RWPE1 (cell line): ENCODE results near the gene RERE.

Experiments used
- CTCF ChIA-PET: fragments of 350-600 bp; sonication (Branson Sonifier 250); formaldehyde crosslinking; extraction: SDS; loops from one replicate; lab custom pipeline; 2021; lab: Yijun Ruan, JAX
- POLR2A ChIA-PET: fragments of 400-600 bp; formaldehyde crosslinking; extraction: SDS; loops from one replicate; lab custom pipeline; 2020; ENCODE audit warnings: antibody characterized with exemption; ENCODE audit not compliant: low non-redundant PET; lab: Yijun Ruan, JAX
- DNase-seq: peaks from one replicate; pipeline ENCODE4 v3.0.0; 2012; ENCODE audit warnings: low spot score
- H3K27ac ChIP-seq: fragments of 450-650 bp; 2 replicates; pipeline ENCODE4 v1.5.1; 2017
- CTCF ChIP-seq: fragments of 450-650 bp; conservative IDR thresholded peaks from 2 replicates; pipeline ENCODE4 v1.5.1; 2017; ENCODE audit warnings: low read depth, mild to moderate bottlenecking

The RERE gene

GRCh38 chr1:8652467-8653046 lies 164.9 kb downstream of the RERE start:
- ChIA-PET POLR2A (no interaction called here), CTCF (interaction anchor here (0.7 to 1.1 kb wide), 2 partner anchors 10 to 40 kb away, joined by 3 to 4 read pairs; no protein-coding TSS in a partner anchor)
- TF ChIP-seq CTCF, result no peak
- H3K27ac ChIP-seq, result no peak overlapping the region
- DNase-seq, result no peak

- no peak for DNase-seq
- ChIA-PET CTCF (interaction anchor here (0.7 to 1.1 kb wide), 2 partner anchors 9 to 41 kb away, joined by 3 to 4 read pairs; no protein-coding TSS in a partner anchor), POLR2A (no interaction called here)
- H3K27ac ChIP-seq, result no peak overlapping the region
- TF ChIP-seq CTCF, result no peak
Measured at GRCh38 chr1:8651962-8652361, 165.5 kb downstream of the RERE start.

- CTCF ChIA-PET, result interaction anchor here (1.1 kb wide), 1 partner anchor 42 kb away, joined by 3 read pairs; no protein-coding TSS in a partner anchor
- no peak for TF ChIP-seq CTCF
- POLR2A ChIA-PET, result no interaction called here
- H3K27ac ChIP-seq, result no peak overlapping the region
- DNase-seq, result no peak
Measured at GRCh38 chr1:8651236-8651890, 166.1 kb downstream of the RERE start.

GRCh38 chr1:8649875-8650274 lies 167.6 kb downstream of the RERE start:
- ChIA-PET POLR2A (no interaction called here), CTCF (no interaction called here)
- DNase-seq, result no peak
- no peak overlapping the region for H3K27ac ChIP-seq
- no peak for TF ChIP-seq CTCF

- DNase-seq, result no peak
- ChIA-PET POLR2A (no interaction called here), CTCF (no interaction called here)
- no peak for TF ChIP-seq CTCF
- no peak overlapping the region for H3K27ac ChIP-seq
Measured at GRCh38 chr1:8649027-8649426, 168.4 kb downstream of the RERE start.

GRCh38 chr1:8646996-8647395 lies 170.4 kb downstream of the RERE start:
- no peak for TF ChIP-seq CTCF
- POLR2A ChIA-PET, result no interaction called here
- DNase-seq, result no peak
- CTCF ChIA-PET, result interaction anchor here (0.6 kb wide), 1 partner anchor 255 kb away, joined by 4 read pairs; no protein-coding TSS in a partner anchor
- no peak overlapping the region for H3K27ac ChIP-seq
